Caco-2 (cell line): Measurements from ENCODE around the gene KCNMB1. TPM values are rescaled to one million over a fixed set of nuclear protein-coding genes. Genes with fewer than 3 reads are reported as not detected.
"Not testable (repeated sequence)": the region's sequence is repeated elsewhere in the genome, so short reads cannot be mapped to it uniquely, and the experiment has no call there.

Experiments used
- BruUV-seq: library from RNA; stranded (reverse); fragments of 400-500 nt; replicated peaks from 2 replicates; lab custom pipeline; 2021; lab: Mats Ljungman, UMichigan
- CTCF ChIA-PET: fragments of 300-600 bp; sonication (Branson Sonifier 250); formaldehyde crosslinking; loops from one replicate; lab custom pipeline; 2022; ENCODE audit warnings: antibody characterized with exemption; lab: Charles Lee
- POLR2A ChIA-PET: fragments of 300-600 bp; sonication (Branson Sonifier 250); formaldehyde crosslinking; loops from one replicate; lab custom pipeline; 2022; ENCODE audit warnings: antibody characterized with exemption; lab: Charles Lee
- DNase-seq, 2 experiments: peaks; one replicate each; pipeline versions ENCODE4 v3.0.0 to v3.0.0-alpha.2; 2020 to 2022
- H3K27me3 ChIP-seq: replicated peaks from 2 replicates; pipeline ENCODE4 v1.6.0; 2011; ENCODE audit warnings: low read length; ENCODE audit not compliant: control insufficient read depth, insufficient read depth
- H3K36me3 ChIP-seq: 2 replicates; pipeline ENCODE4 v1.5.1; 2011; ENCODE audit warnings: low read length; ENCODE audit not compliant: control insufficient read depth, insufficient read depth
- H3K4me1 ChIP-seq: fragments of 250-450 bp; sonication (Bioruptor Pico); 2 replicates; pipeline ENCODE4 v1.5.1; 2020; ENCODE audit warnings: mild to moderate bottlenecking
- H3K4me3 ChIP-seq: 2 replicates; pipeline ENCODE4 v1.5.1; 2011; ENCODE audit warnings: low read depth, mild to moderate bottlenecking, control low read depth, low read length
- H3K9me3 ChIP-seq: fragments of 250-450 bp; sonication (Bioruptor Pico); 2 replicates; pipeline ENCODE4 v1.5.1; 2020; ENCODE audit warnings: mild to moderate bottlenecking, moderate library complexity
- H3K27ac Mint-ChIP-seq: one replicate; pipeline ENCODE4 v1.8.0; 2022; ENCODE audit warnings: mixed read lengths; ENCODE audit not compliant: unreplicated experiment
- H3K27me3 Mint-ChIP-seq: one replicate; pipeline ENCODE4 v1.8.0; 2022; ENCODE audit warnings: mixed read lengths; ENCODE audit not compliant: insufficient read depth, unreplicated experiment
- H3K36me3 Mint-ChIP-seq: one replicate; pipeline ENCODE4 v1.8.0; 2022; ENCODE audit warnings: mild to moderate bottlenecking, mixed read lengths; ENCODE audit not compliant: insufficient read depth, unreplicated experiment
- H3K4me1 Mint-ChIP-seq: one replicate; pipeline ENCODE4 v1.8.0; 2022; ENCODE audit warnings: low read depth, mixed read lengths; ENCODE audit not compliant: unreplicated experiment
- H3K4me3 Mint-ChIP-seq: one replicate; pipeline ENCODE4 v1.8.0; 2022; ENCODE audit warnings: mild to moderate bottlenecking, moderate library complexity, mixed read lengths; ENCODE audit not compliant: unreplicated experiment
- H3K9me3 Mint-ChIP-seq: one replicate; pipeline ENCODE4 v1.8.0; 2022; ENCODE audit warnings: mixed read lengths; ENCODE audit not compliant: unreplicated experiment
- intact Hi-C: fragments of 100-400 bp; cut with micrococcal nuclease; formaldehyde crosslinking; loops from one replicate; pipeline ENCODE4 v1.10.0; 2022; ENCODE audit not compliant: unreplicated experiment
- total RNA-seq: library from RNA; stranded (reverse); gene quantifications from 2 replicates; pipeline ENCODE4 v1.2.3, GENCODE V29; 2022
- TF ChIP-seq, protein P1 (sequence below), 2 experiments: fragments of 200-600 bp in 1 of 2; IDR thresholded peaks; 1 replicate in 1 of 2; 2 replicates in 1 of 2; pipeline versions ENCODE4 v1.5.1 to v1.8.0; 2011 to 2022; ENCODE audit warnings: antibody characterized with exemption in 1 of 2, control low read depth in 1 of 2, inconsistent platforms in 1 of 2, low read depth in 1 of 2, low read length in 1 of 2, mild to moderate bottlenecking in 1 of 2, moderate library complexity in 1 of 2; ENCODE audit not compliant: insufficient read depth in 1 of 2, severe bottlenecking in 1 of 2, unreplicated experiment in 1 of 2

The KCNMB1 gene
- total RNA-seq, 1 experiment from 2014 or later = not detected

DNA sequence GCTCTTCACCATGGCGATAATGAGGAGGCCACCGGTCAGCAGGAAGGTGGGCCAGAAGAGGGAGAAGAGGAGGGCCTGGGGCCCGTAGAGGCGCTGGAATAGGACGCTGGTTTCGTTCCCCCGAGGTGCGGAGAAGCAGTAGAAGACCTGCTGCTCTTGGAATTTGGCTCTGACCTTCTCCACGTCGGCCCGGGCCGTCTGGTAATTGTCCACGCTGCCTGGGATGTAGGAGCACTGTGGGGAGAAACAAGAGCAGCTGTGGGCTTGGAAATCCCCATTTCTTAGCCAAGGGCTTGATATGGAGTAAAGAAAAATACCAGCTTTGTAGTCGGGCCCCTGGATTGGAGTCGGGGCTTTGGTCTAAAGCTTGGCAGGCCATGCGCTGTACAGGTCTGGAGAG lies 10.4 kb downstream of the KCNMB1 start:
- TF ChIP-seq, protein P1, sequence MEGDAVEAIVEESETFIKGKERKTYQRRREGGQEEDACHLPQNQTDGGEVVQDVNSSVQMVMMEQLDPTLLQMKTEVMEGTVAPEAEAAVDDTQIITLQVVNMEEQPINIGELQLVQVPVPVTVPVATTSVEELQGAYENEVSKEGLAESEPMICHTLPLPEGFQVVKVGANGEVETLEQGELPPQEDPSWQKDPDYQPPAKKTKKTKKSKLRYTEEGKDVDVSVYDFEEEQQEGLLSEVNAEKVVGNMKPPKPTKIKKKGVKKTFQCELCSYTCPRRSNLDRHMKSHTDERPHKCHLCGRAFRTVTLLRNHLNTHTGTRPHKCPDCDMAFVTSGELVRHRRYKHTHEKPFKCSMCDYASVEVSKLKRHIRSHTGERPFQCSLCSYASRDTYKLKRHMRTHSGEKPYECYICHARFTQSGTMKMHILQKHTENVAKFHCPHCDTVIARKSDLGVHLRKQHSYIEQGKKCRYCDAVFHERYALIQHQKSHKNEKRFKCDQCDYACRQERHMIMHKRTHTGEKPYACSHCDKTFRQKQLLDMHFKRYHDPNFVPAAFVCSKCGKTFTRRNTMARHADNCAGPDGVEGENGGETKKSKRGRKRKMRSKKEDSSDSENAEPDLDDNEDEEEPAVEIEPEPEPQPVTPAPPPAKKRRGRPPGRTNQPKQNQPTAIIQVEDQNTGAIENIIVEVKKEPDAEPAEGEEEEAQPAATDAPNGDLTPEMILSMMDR (IDR thresholded peaks at IDR 0.05; ENCODE audit: insufficient read depth in 1 of 2, low read depth in 1 of 2, low read length in 1 of 2, severe bottlenecking in 1 of 2, unreplicated experiment in 1 of 2) = no peak
- Mint-ChIP-seq H3K27ac (no peak overlapping the region), H3K27me3 (peaks cover 22% of the 10 kb centered on the region), H3K36me3 (no peaks in the 10 kb centered on the region), H3K4me3 (no peak overlapping the region), H3K9me3 (no peaks in the 10 kb centered on the region), H3K4me1 (no peaks in the 10 kb centered on the region)
- H3K4me1 ChIP-seq = no peaks in the 10 kb centered on the region
- BruUV-seq = no TSS peak
- no peaks in the 10 kb centered on the region for H3K36me3 ChIP-seq
- DNase-seq = no peak
- ChIA-PET CTCF (no interaction called here), POLR2A (no interaction called here)
- no peak overlapping the region for H3K4me3 ChIP-seq
- H3K27me3 ChIP-seq = peaks cover 1% of the 10 kb centered on the region; the same call in 1 of the 2 replicates
- H3K9me3 ChIP-seq = no peaks in the 10 kb centered on the region
- intact Hi-C loops = no loop called here

DNA sequence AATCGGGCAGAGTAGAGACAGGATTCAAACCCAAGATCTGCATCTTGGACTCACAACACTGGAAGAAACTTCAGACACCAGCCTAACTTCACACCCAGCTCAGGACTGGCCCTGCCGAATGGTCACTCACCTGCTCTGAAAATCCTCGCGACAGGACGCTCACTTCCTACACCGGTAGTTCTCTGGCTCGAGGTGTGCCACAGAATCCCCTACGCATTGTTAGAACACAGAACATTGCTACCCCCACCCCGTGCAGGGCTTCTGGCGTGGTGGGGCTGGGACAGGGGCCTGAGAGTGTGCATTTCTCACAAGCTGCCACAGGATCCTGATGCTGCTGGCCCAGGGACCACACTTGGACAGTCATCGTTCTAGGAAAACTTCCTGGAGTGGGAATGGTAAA lies 12.1 kb downstream of the KCNMB1 start:
- ChIA-PET CTCF (no interaction called here), POLR2A (no interaction called here)
- Mint-ChIP-seq H3K4me3 (no peak overlapping the region), H3K4me1 (no peaks in the 10 kb centered on the region), H3K27me3 (peaks cover 21% of the 10 kb centered on the region), H3K36me3 (no peaks in the 10 kb centered on the region), H3K27ac (no peak overlapping the region), H3K9me3 (no peaks in the 10 kb centered on the region)
- intact Hi-C loops = no loop called here
- no peaks in the 10 kb centered on the region for H3K36me3 ChIP-seq
- no peak for DNase-seq
- TF ChIP-seq, protein P1 (IDR thresholded peaks at IDR 0.05; ENCODE audit: insufficient read depth in 1 of 2, low read depth in 1 of 2, low read length in 1 of 2, severe bottlenecking in 1 of 2, unreplicated experiment in 1 of 2) = no peak
- no peaks in the 10 kb centered on the region for H3K9me3 ChIP-seq
- no peak overlapping the region for H3K4me3 ChIP-seq
- no peaks in the 10 kb centered on the region for H3K4me1 ChIP-seq
- no TSS peak for BruUV-seq
- H3K27me3 ChIP-seq = peaks cover 1% of the 10 kb centered on the region; the same call in 1 of the 2 replicates

DNA sequence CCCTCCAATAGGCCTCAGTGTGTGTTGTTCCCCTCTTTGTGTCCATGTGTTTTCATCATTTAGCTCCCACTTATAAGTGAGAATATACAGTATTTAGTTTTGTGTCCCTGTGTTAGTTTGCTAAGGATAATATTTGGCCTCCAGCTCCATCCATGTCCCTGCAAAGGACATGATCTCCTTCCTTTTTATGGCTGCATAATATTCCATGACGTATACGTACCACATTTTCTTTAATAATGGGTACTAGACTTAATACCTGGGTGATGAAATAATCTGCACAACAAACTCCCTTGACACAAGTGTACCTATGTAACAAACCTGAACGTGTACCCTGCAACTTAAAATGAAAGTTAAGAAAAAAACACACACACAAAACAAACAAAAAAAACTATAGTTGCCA lies 12.6 kb downstream of the KCNMB1 start:
- H3K27me3 ChIP-seq, CTCF ChIA-PET, H3K36me3 ChIP-seq, H3K4me1 Mint-ChIP-seq, DNase-seq, H3K4me3 Mint-ChIP-seq, H3K9me3 Mint-ChIP-seq, H3K27ac Mint-ChIP-seq, POLR2A ChIA-PET, BruUV-seq, H3K4me3 ChIP-seq, H3K9me3 ChIP-seq, intact Hi-C loops, H3K36me3 Mint-ChIP-seq, H3K4me1 ChIP-seq: not testable (repeated sequence)
- H3K27me3 Mint-ChIP-seq = peaks cover 26% of the 10 kb centered on the region

DNA sequence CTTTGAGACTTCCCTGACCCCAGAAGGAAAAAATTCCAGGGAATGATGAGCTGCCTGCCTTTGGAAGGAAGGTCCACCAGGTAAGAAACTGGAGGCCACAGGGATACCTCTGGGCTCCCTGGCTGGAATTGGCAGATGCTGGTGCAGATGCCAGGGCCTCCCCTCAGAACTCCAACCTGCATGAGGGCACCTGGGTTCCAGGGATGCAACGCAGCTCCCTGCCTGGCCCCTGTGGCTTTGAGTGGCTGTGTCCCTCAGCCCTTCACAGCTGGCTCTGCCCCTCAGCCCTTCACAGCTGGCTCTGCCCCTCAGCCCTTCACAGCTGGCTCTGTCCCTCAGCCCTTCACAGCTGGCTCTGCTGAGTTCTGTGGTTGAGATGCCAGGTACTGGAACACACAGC lies 13.9 kb downstream of the KCNMB1 start:
- Mint-ChIP-seq H3K27ac (no peak overlapping the region), H3K9me3 (no peaks in the 10 kb centered on the region), H3K4me1 (no peaks in the 10 kb centered on the region), H3K4me3 (no peak overlapping the region), H3K27me3 (peaks cover 32% of the 10 kb centered on the region), H3K36me3 (no peaks in the 10 kb centered on the region)
- Histone ChIP-seq H3K27me3 (no peaks in the 10 kb centered on the region; the same call in 1 of the 2 replicates), H3K4me3 (no peak overlapping the region), H3K9me3 (no peaks in the 10 kb centered on the region), H3K36me3 (no peaks in the 10 kb centered on the region), H3K4me1 (no peaks in the 10 kb centered on the region)
- BruUV-seq = no TSS peak
- intact Hi-C loops = no loop called here
- POLR2A ChIA-PET = no interaction called here
- DNase-seq = no peak
- TF ChIP-seq, protein P1 (IDR thresholded peaks at IDR 0.05; ENCODE audit: insufficient read depth in 1 of 2, low read depth in 1 of 2, low read length in 1 of 2, severe bottlenecking in 1 of 2, unreplicated experiment in 1 of 2) = no peak
- CTCF ChIA-PET = no interaction called here
